Left lobe of liver (tissue), 2 donors: ENCODE results near the gene CCDC15. TPM values are rescaled to one million over a fixed set of nuclear protein-coding genes. Genes with fewer than 3 reads are reported as not detected.
A peak's percentile ranks its signal among the peaks of the same experiment; 100 is the strongest.

Experiments
- ATAC-seq: fragments of 200-7000 bp; cut with Tn5 transposase; one replicate; pipeline ENCODE4 v1.9.1; 2020; ENCODE audit warnings: mild to moderate bottlenecking, moderate library complexity
- DNase-seq: peaks from one replicate; pipeline ENCODE4 v3.0.0-alpha.2; 2020; ENCODE audit warnings: low spot score
- total RNA-seq: library from RNA; stranded (reverse); gene quantifications from one replicate; pipeline ENCODE4 v1.2.1, GENCODE V29; 2021
- donor health status: DM: no; HTN: no; CAD: no; lungs with moderate emphysema.
- donor health status: DM: no; HTN: yes; CAD: no.

CCDC15 gene
- total RNA-seq, 1 donor from 2014 or later = 0.48 TPM

- DNase-seq = peak; percentile 44
- no peak for ATAC-seq
Measured at GRCh38 chr11:125063429-125064043, 109.5 kb downstream of the CCDC15 start.

GRCh38 chr11:125064070-125064469, 110.1 kb downstream of the CCDC15 start:
- ATAC-seq (no peak), DNase-seq (no peak)

- DNase-seq = no peak
- no peak for ATAC-seq
Measured at GRCh38 chr11:125068368-125068767, 114.4 kb downstream of the CCDC15 start.

GRCh38 chr11:125069008-125069407, 115.0 kb downstream of the CCDC15 start:
- no peak for DNase-seq
- no peak for ATAC-seq

- ATAC-seq (no peak), DNase-seq (no peak)
Measured at GRCh38 chr11:125069796-125070195, 115.8 kb downstream of the CCDC15 start.

- peak; percentile 58 for DNase-seq
- peak; percentile 82 for ATAC-seq
Measured at GRCh38 chr11:125070699-125071254, 116.8 kb downstream of the CCDC15 start.

GRCh38 chr11:125071435-125071834, 117.4 kb downstream of the CCDC15 start:
- DNase-seq (no peak), ATAC-seq (no peak)

GRCh38 chr11:125071846-125072217, 117.8 kb downstream of the CCDC15 start:
- no peak for DNase-seq
- no peak for ATAC-seq

GRCh38 chr11:125072218-125072960, 118.4 kb downstream of the CCDC15 start:
- ATAC-seq = peak; percentile 34
- DNase-seq = no peak

GRCh38 chr11:125072961-125073590, 119.1 kb downstream of the CCDC15 start:
- DNase-seq (no peak), ATAC-seq (no peak)

GRCh38 chr11:125073616-125074483, 119.8 kb downstream of the CCDC15 start:
- no peak for DNase-seq
- ATAC-seq = no peak

- ATAC-seq (no peak), DNase-seq (no peak)
Measured at GRCh38 chr11:125074511-125075241, 120.7 kb downstream of the CCDC15 start.

- ATAC-seq (no peak), DNase-seq (no peak)
Measured at GRCh38 chr11:125075242-125075625, 121.2 kb downstream of the CCDC15 start.

- no peak for ATAC-seq
- DNase-seq = no peak
Measured at GRCh38 chr11:125075900-125076317, 121.9 kb downstream of the CCDC15 start.

- DNase-seq = no peak
- ATAC-seq = no peak
Measured at GRCh38 chr11:125076378-125076945, 122.5 kb downstream of the CCDC15 start.

GRCh38 chr11:125078016-125078415, 124.0 kb downstream of the CCDC15 start:
- no peak for DNase-seq

GRCh38 chr11:125078516-125079140, 124.6 kb downstream of the CCDC15 start:
- no peak for ATAC-seq
- DNase-seq = no peak

More at GRCh38 chr11:125078016-125078415, 124.0 kb downstream of the CCDC15 start:
- no peak for ATAC-seq

- DNase-seq = no peak
- ATAC-seq = no peak
Measured at GRCh38 chr11:125079151-125079877, 125.3 kb downstream of the CCDC15 start.
